Measurements from ENCODE around the gene PATZ1. TPM values are rescaled to one million over a fixed set of nuclear protein-coding genes. Genes with fewer than 3 reads are reported as not detected.

Gene PATZ1
- total RNA-seq, 1 experiment from 2014 or later = 28.2 TPM

- no peaks in the 10 kb centered on the region for H3K79me2 ChIP-seq (ENCODE audit: low read depth)
- no peaks in the 10 kb centered on the region for H3K9me2 ChIP-seq (ENCODE audit: insufficient read depth)
- H3K9me3 ChIP-seq (ENCODE audit: insufficient read depth, low read depth) = no peaks in the 10 kb centered on the region
- H3K4me2 ChIP-seq = no peak overlapping the region
- POLR2A ChIA-PET (ENCODE audit: unreplicated experiment) = no interaction called here
- no peak overlapping the region for H2AFZ ChIP-seq
- H3F3A ChIP-seq (ENCODE audit: insufficient read depth, low read depth) = no peaks in the 10 kb centered on the region
- no peaks in the 10 kb centered on the region for H3K27me3 ChIP-seq (ENCODE audit: insufficient read depth, low read depth)
- TF ChIP-seq EZH2 (IDR thresholded peaks at IDR 0.05; ENCODE audit: low read depth) = no peak
- no peak for TF ChIP-seq CTCF (conservative IDR thresholded peaks at IDR 0.05)
- no peaks in the 10 kb centered on the region for H3K36me3 ChIP-seq (ENCODE audit: low read depth)
- no peak overlapping the region for H3K4me3 ChIP-seq
- no peaks in the 10 kb centered on the region for H4K20me1 ChIP-seq (ENCODE audit: insufficient read depth)
- no peak overlapping the region for H3K27ac ChIP-seq
- intact Hi-C loops (cut with micrococcal nuclease; ENCODE audit: unreplicated experiment) = no loop called here
- no peak for DNase-seq
- H3K4me1 ChIP-seq (replicated peaks; ENCODE audit: insufficient read depth) = no peaks in the 10 kb centered on the region
- CTCF ChIA-PET = no interaction called here
- no TSS peak for BruUV-seq (replicated peaks)
These were observed 32.0 kb upstream of the PATZ1 start for GRCh38 chr22:31378123-31378522.

GRCh38 chr22:31377612-31378011 lies 31.5 kb upstream of the PATZ1 start:
- Histone ChIP-seq H3K9me3 (ENCODE audit: insufficient read depth, low read depth) (no peaks in the 10 kb centered on the region), H4K20me1 (ENCODE audit: insufficient read depth) (no peaks in the 10 kb centered on the region), H2AFZ (no peak overlapping the region), H3K4me1 (replicated peaks; ENCODE audit: insufficient read depth) (no peaks in the 10 kb centered on the region), H3K79me2 (ENCODE audit: low read depth) (no peaks in the 10 kb centered on the region), H3K27ac (no peak overlapping the region), H3K27me3 (ENCODE audit: insufficient read depth, low read depth) (no peaks in the 10 kb centered on the region), H3F3A (ENCODE audit: insufficient read depth, low read depth) (no peaks in the 10 kb centered on the region), H3K36me3 (ENCODE audit: low read depth) (no peaks in the 10 kb centered on the region), H3K4me3 (no peak overlapping the region), H3K9me2 (ENCODE audit: insufficient read depth) (no peaks in the 10 kb centered on the region), H3K4me2 (no peak overlapping the region)
- no TSS peak for BruUV-seq (replicated peaks)
- ChIA-PET POLR2A (ENCODE audit: unreplicated experiment) (interaction anchor here (0.6 kb wide), 1 partner anchor 562 kb away, joined by 13 read pairs; no protein-coding TSS in a partner anchor), CTCF (no interaction called here)
- DNase-seq = no peak
- TF ChIP-seq CTCF (conservative IDR thresholded peaks at IDR 0.05) = no peak
- no peak for TF ChIP-seq EZH2 (IDR thresholded peaks at IDR 0.05; ENCODE audit: low read depth)
- intact Hi-C loops (cut with micrococcal nuclease; ENCODE audit: unreplicated experiment) = no loop called here

GRCh38 chr22:31367426-31367825 lies 21.3 kb upstream of the PATZ1 start:
- Histone ChIP-seq H3K4me2 (no peak overlapping the region), H3K9me3 (ENCODE audit: insufficient read depth, low read depth) (no peaks in the 10 kb centered on the region), H2AFZ (no peak overlapping the region), H3K4me3 (no peak overlapping the region), H3F3A (ENCODE audit: insufficient read depth, low read depth) (no peaks in the 10 kb centered on the region), H3K4me1 (replicated peaks; ENCODE audit: insufficient read depth) (no peaks in the 10 kb centered on the region), H3K27ac (no peak overlapping the region), H3K36me3 (ENCODE audit: low read depth) (no peaks in the 10 kb centered on the region), H3K27me3 (ENCODE audit: insufficient read depth, low read depth) (no peaks in the 10 kb centered on the region), H3K9me2 (ENCODE audit: insufficient read depth) (peaks cover 5% of the 10 kb centered on the region; the same call in 1 of the 2 replicates), H4K20me1 (ENCODE audit: insufficient read depth) (no peaks in the 10 kb centered on the region), H3K79me2 (ENCODE audit: low read depth) (no peaks in the 10 kb centered on the region)
- POLR2A ChIA-PET (ENCODE audit: unreplicated experiment) = no interaction called here
- intact Hi-C loops (cut with micrococcal nuclease; ENCODE audit: unreplicated experiment) = no loop called here
- CTCF ChIA-PET = interaction anchor here (0.7 kb wide), 1 partner anchor 24 kb away, joined by 4 read pairs; no protein-coding TSS in a partner anchor
- TF ChIP-seq EZH2 (IDR thresholded peaks at IDR 0.05; ENCODE audit: low read depth) = no peak
- TF ChIP-seq CTCF (conservative IDR thresholded peaks at IDR 0.05) = no peak
- no TSS peak for BruUV-seq (replicated peaks)
- no peak for DNase-seq
